Uterus (tissue), 4 donors: Measurements from ENCODE around the gene CBX1. TPM values are rescaled to one million over a fixed set of nuclear protein-coding genes. Genes with fewer than 3 reads are reported as not detected.
A peak's percentile ranks its signal among the peaks of the same experiment; 100 is the strongest.

Source experiments
- DNase-seq, 2 donors: peaks; one replicate each; pipeline ENCODE4 v3.0.0-alpha.2; 2019 to 2020
- H3K27ac ChIP-seq, 2 donors: fragments of 200-600 bp; sonication (generic); 1 replicate in 1 of 2; 2 replicates in 1 of 2; pipeline ENCODE4 v1.5.1; 2016 to 2018
- H3K27me3 ChIP-seq, 2 donors: fragments of 200-600 bp; sonication (generic); one replicate each; pipeline ENCODE4 v1.5.1; 2018 to 2019; ENCODE audit warnings: control low read depth in 1 of 2
- H3K36me3 ChIP-seq, 2 donors: fragments of 200-600 bp; sonication (generic); one replicate each; pipeline ENCODE4 v1.5.1; 2019; ENCODE audit warnings: control low read depth in 1 of 2
- H3K4me1 ChIP-seq, 2 donors: fragments of 200-600 bp; sonication (generic); one replicate each; pipeline ENCODE4 v1.5.1; 2018 to 2019; ENCODE audit warnings: control low read depth in 1 of 2
- H3K4me3 ChIP-seq, 2 donors: fragments of 200-600 bp; sonication (generic); 1 replicate in 1 of 2; 2 replicates in 1 of 2; pipeline ENCODE4 v1.5.1; 2018 to 2019; ENCODE audit warnings: mild to moderate bottlenecking in 1 of 2
- H3K9me3 ChIP-seq, 2 donors: fragments of 200-600 bp; sonication (generic); one replicate each; pipeline ENCODE4 v1.5.1; 2019; ENCODE audit warnings: control low read depth in 1 of 2
- POLR2A ChIP-seq, 2 donors: fragments of 450-650 bp; IDR thresholded peaks; one replicate each; pipeline ENCODE4 v1.6.1; 2016; ENCODE audit warnings: antibody characterized with exemption in 2 of 2, mild to moderate bottlenecking in 1 of 2, moderate library complexity in 1 of 2
- intact Hi-C: fragments of 100-400 bp; cut with DNase I; formaldehyde crosslinking; loops from one replicate; pipeline ENCODE4 v1.15.1; 2023; ENCODE audit warnings: low total_unique reads
- total RNA-seq, 4 donors: library from RNA; depleted of rRNA in 3 of 4; stranded (reverse); fragments of >200 nt in 3 of 4; gene quantifications; one replicate each; pipeline versions ENCODE4 v1.1.0 to v1.2.4, GENCODE V29; 2014 to 2023
- TF ChIP-seq, protein P1 (sequence below), 4 experiments: fragments of 200-600 bp in 2 of 4; fragments of 450-650 bp in 2 of 4; sonication (generic) in 2 of 4; IDR thresholded peaks; one replicate each; pipeline ENCODE4 v1.5.1; 2016 to 2019; ENCODE audit warnings: antibody characterized with exemption in 4 of 4, mild to moderate bottlenecking in 2 of 4, moderate library complexity in 1 of 4
- donor health status: DM: yes; HTN: yes; CAD: no.

Gene CBX1
- 100 to 1,000 TPM in 2 of 4 donors, 10 to 100 TPM in 2; 47.1 to 132 (median 81.3) TPM for total RNA-seq

DNA sequence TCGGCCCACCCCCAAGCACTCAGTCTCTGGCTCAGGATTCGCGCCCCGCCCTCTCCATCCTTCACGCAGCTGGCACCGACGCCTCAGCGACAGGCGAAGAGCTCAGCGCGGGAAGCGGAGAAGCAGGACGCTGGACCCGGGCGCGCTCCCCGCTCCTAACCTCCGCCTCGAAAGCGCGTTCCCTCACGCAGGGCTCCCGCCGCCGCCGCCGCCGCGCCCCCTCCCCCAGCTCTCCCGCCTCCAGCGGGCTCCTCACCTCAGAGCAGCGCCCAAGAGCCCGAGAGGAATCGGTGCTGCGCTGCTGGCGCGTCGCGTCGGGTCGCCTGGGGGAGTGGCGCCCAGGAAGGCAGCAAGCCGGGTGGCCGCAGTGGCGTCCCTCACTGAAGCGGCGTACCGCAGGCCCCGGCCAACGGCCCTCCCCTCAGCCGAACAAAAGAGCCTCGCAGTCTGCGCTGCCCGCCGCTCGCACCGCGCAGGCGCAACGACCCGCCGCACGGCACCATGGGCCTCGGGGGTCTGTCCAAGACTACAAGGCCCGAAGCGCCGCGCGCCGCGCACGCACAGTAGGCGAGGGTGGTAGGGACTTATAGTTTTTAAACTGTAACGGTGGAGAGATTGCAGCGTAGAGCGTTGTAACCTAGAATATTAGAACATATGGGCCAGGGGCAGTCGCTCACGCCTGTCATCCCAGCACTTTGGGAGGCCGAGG is at the start of gene CBX1:
Gene CBX1, minus strand, starts transcription at position 467 of the 709 bp plus-strand sequence. CDS start 24,474 bp downstream, outside the sequence.
- TF ChIP-seq POLR2A (IDR thresholded peaks at IDR 0.05): peak; percentile 54 to 85
- TF ChIP-seq, protein P1, sequence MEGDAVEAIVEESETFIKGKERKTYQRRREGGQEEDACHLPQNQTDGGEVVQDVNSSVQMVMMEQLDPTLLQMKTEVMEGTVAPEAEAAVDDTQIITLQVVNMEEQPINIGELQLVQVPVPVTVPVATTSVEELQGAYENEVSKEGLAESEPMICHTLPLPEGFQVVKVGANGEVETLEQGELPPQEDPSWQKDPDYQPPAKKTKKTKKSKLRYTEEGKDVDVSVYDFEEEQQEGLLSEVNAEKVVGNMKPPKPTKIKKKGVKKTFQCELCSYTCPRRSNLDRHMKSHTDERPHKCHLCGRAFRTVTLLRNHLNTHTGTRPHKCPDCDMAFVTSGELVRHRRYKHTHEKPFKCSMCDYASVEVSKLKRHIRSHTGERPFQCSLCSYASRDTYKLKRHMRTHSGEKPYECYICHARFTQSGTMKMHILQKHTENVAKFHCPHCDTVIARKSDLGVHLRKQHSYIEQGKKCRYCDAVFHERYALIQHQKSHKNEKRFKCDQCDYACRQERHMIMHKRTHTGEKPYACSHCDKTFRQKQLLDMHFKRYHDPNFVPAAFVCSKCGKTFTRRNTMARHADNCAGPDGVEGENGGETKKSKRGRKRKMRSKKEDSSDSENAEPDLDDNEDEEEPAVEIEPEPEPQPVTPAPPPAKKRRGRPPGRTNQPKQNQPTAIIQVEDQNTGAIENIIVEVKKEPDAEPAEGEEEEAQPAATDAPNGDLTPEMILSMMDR (IDR thresholded peaks at IDR 0.05): peak in 2 of 4 experiments; percentile 1 to 38
- peak; percentile 89 to 91 for DNase-seq
- Histone ChIP-seq H3K4me1 (peaks cover 0 to 3% of the 10 kb centered on the region in 2 donors), H3K9me3 (no peaks in the 10 kb centered on the region), H3K4me3 (peak within 1 kb of the TSS; percentile 93 to 97), H3K36me3 (no peaks in the 10 kb centered on the region), H3K27me3 (no peaks in the 10 kb centered on the region), H3K27ac (peak within 1 kb of the TSS; percentile 92 to 96)
- intact Hi-C loops: no loop called here

DNA sequence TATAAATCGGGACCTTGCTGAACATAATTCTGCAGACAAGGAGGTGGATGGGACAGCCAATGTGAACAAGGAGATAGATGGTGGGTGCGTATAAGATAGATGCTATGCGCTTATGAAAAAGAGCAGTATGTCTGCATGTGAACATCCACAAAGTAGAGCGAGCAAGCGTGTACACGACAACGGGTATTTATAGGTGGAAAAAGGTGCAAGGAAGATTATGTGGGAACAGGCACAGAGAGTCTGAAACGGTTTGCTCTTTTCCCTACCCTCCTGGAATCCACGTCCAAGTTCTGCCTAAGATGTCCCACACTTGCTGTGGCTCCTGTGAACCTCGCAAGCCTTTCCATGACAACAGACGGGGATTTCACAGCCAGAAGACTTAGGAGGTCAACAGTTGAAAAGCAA is 49.3 kb upstream of the CBX1 start:
- no peaks in the 10 kb centered on the region for H3K9me3 ChIP-seq
- intact Hi-C loops: no loop called here
- TF ChIP-seq, protein P1 (IDR thresholded peaks at IDR 0.05): no peak
- TF ChIP-seq POLR2A (IDR thresholded peaks at IDR 0.05): no peak
- DNase-seq: no peak
- no peak overlapping the region for H3K4me3 ChIP-seq
- H3K27me3 ChIP-seq: peaks cover 0 to 30% of the 10 kb centered on the region in 2 donors
- no peaks in the 10 kb centered on the region for H3K36me3 ChIP-seq
- no peaks in the 10 kb centered on the region for H3K4me1 ChIP-seq
- no peak overlapping the region for H3K27ac ChIP-seq

DNA sequence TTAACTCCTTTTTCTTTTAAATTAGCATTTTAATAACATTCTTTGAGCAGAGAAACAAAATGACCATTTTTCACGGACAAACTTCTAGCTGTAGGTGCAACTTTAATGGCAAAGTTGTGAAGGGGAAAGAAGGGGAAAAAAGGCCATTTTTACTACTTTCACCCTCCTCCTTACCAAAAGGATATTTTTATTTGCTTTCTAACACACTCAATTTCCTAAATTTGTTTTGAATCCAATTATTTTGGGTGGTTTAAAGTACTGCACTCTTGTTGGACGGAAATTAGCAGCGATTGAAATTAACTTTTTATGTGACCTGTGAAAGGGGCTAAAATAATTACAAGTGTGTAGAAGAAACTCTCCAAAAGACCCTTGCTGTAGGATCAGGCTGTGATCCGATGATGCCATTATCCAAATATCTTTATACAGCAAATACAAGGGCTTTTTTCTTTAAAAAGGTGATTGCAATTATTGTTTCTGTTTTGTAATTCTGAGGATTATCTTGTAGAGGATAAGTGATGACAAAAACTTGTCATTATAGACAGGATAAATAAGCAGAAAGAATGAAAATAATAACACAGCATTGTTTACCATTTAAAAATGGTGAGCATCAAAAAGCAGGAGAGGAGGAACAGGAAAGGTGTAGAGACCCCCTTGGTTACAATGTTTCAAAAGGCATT is 48.6 kb upstream of the CBX1 start:
- no peak for TF ChIP-seq POLR2A (IDR thresholded peaks at IDR 0.05)
- TF ChIP-seq, protein P1 (IDR thresholded peaks at IDR 0.05): no peak
- no peak for DNase-seq
- H3K4me3 ChIP-seq: no peak overlapping the region
- H3K27me3 ChIP-seq: peaks cover 0 to 30% of the 10 kb centered on the region in 2 donors
- intact Hi-C loops: no loop called here
- no peaks in the 10 kb centered on the region for H3K36me3 ChIP-seq
- H3K4me1 ChIP-seq: no peaks in the 10 kb centered on the region
- H3K27ac ChIP-seq: no peak overlapping the region
- no peaks in the 10 kb centered on the region for H3K9me3 ChIP-seq

DNA sequence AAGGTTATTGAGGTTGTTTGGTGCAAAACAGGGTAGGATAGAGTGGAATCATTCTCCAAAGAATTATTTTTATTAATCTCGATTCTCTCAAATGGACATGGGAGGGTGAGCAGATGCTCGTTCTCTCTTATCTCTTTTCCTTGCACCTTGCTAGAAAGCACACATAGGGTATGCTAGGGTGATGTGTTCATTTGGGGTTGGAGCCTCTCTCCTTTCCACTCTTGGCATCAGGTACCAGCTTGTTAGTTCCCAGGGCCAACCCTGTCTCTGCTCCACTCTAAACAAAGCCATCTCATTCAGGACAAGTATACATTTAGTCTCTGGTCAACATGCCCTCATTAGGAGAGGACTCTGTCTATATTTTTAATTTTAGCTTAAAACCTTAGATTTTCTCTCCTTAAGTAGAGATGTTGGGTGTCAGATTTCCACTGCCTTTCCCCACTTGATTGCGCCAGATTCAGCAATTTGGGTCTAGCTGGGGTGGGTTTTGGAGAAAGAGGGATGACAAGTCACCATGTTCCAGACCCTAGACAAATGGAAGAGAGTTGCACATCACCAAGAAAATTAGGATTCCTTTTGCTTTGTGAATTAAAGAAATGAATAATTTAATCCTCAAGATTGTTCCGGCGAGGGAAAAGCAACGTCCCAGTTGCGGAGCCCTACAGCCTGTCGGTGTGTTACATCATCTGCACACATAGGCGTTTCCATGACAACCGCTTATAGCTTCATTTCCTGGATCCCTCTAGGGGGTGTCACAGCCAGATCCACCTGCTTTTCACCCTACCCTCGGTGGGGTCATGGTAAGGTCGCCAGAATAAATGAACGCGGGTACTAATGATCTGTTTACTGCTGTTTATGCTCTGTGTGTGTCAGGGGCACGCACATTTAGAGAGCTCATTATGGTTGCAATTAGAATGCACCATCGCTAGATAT is 47.8 kb upstream of the CBX1 start:
- no peaks in the 10 kb centered on the region for H3K36me3 ChIP-seq
- H3K27ac ChIP-seq: no peak overlapping the region
- intact Hi-C loops: no loop called here
- DNase-seq: no peak
- H3K9me3 ChIP-seq: no peaks in the 10 kb centered on the region
- H3K27me3 ChIP-seq: peaks cover 0 to 30% of the 10 kb centered on the region in 2 donors
- TF ChIP-seq, protein P1 (IDR thresholded peaks at IDR 0.05): no peak
- TF ChIP-seq POLR2A (IDR thresholded peaks at IDR 0.05): no peak
- H3K4me3 ChIP-seq: no peak overlapping the region
- H3K4me1 ChIP-seq: no peaks in the 10 kb centered on the region
